Caco-2 (cell line): ENCODE results near the gene LRIG3. TPM values are rescaled to one million over a fixed set of nuclear protein-coding genes. Genes with fewer than 3 reads are reported as not detected.
"Not testable (repeated sequence)": the region's sequence is repeated elsewhere in the genome, so short reads cannot be mapped to it uniquely, and the experiment has no call there.

Source experiments
- BruUV-seq: library from RNA; stranded (reverse); fragments of 400-500 nt; replicated peaks from 2 replicates; lab custom pipeline; 2021; lab: Mats Ljungman, UMichigan
- CTCF ChIA-PET: fragments of 300-600 bp; sonication (Branson Sonifier 250); formaldehyde crosslinking; loops from one replicate; lab custom pipeline; 2022; ENCODE audit warnings: antibody characterized with exemption; lab: Charles Lee
- POLR2A ChIA-PET: fragments of 300-600 bp; sonication (Branson Sonifier 250); formaldehyde crosslinking; loops from one replicate; lab custom pipeline; 2022; ENCODE audit warnings: antibody characterized with exemption; lab: Charles Lee
- DNase-seq, 2 experiments: peaks; one replicate each; pipeline versions ENCODE4 v3.0.0 to v3.0.0-alpha.2; 2020 to 2022
- H3K27me3 ChIP-seq: replicated peaks from 2 replicates; pipeline ENCODE4 v1.6.0; 2011; ENCODE audit warnings: low read length; ENCODE audit not compliant: control insufficient read depth, insufficient read depth
- H3K36me3 ChIP-seq: 2 replicates; pipeline ENCODE4 v1.5.1; 2011; ENCODE audit warnings: low read length; ENCODE audit not compliant: control insufficient read depth, insufficient read depth
- H3K4me1 ChIP-seq: fragments of 250-450 bp; sonication (Bioruptor Pico); 2 replicates; pipeline ENCODE4 v1.5.1; 2020; ENCODE audit warnings: mild to moderate bottlenecking
- H3K4me3 ChIP-seq: 2 replicates; pipeline ENCODE4 v1.5.1; 2011; ENCODE audit warnings: low read depth, mild to moderate bottlenecking, control low read depth, low read length
- H3K9me3 ChIP-seq: fragments of 250-450 bp; sonication (Bioruptor Pico); 2 replicates; pipeline ENCODE4 v1.5.1; 2020; ENCODE audit warnings: mild to moderate bottlenecking, moderate library complexity
- H3K27ac Mint-ChIP-seq: one replicate; pipeline ENCODE4 v1.8.0; 2022; ENCODE audit warnings: mixed read lengths; ENCODE audit not compliant: unreplicated experiment
- H3K27me3 Mint-ChIP-seq: one replicate; pipeline ENCODE4 v1.8.0; 2022; ENCODE audit warnings: mixed read lengths; ENCODE audit not compliant: insufficient read depth, unreplicated experiment
- H3K36me3 Mint-ChIP-seq: one replicate; pipeline ENCODE4 v1.8.0; 2022; ENCODE audit warnings: mild to moderate bottlenecking, mixed read lengths; ENCODE audit not compliant: insufficient read depth, unreplicated experiment
- H3K4me1 Mint-ChIP-seq: one replicate; pipeline ENCODE4 v1.8.0; 2022; ENCODE audit warnings: low read depth, mixed read lengths; ENCODE audit not compliant: unreplicated experiment
- H3K4me3 Mint-ChIP-seq: one replicate; pipeline ENCODE4 v1.8.0; 2022; ENCODE audit warnings: mild to moderate bottlenecking, moderate library complexity, mixed read lengths; ENCODE audit not compliant: unreplicated experiment
- H3K9me3 Mint-ChIP-seq: one replicate; pipeline ENCODE4 v1.8.0; 2022; ENCODE audit warnings: mixed read lengths; ENCODE audit not compliant: unreplicated experiment
- CTCF ChIP-seq, 2 experiments: fragments of 200-600 bp in 1 of 2; IDR thresholded peaks; 1 replicate in 1 of 2; 2 replicates in 1 of 2; pipeline versions ENCODE4 v1.5.1 to v1.8.0; 2011 to 2022; ENCODE audit warnings: antibody characterized with exemption in 1 of 2, control low read depth in 1 of 2, inconsistent platforms in 1 of 2, low read depth in 1 of 2, low read length in 1 of 2, mild to moderate bottlenecking in 1 of 2, moderate library complexity in 1 of 2; ENCODE audit not compliant: insufficient read depth in 1 of 2, severe bottlenecking in 1 of 2, unreplicated experiment in 1 of 2
- intact Hi-C: fragments of 100-400 bp; cut with micrococcal nuclease; formaldehyde crosslinking; loops from one replicate; pipeline ENCODE4 v1.10.0; 2022; ENCODE audit not compliant: unreplicated experiment
- total RNA-seq: library from RNA; stranded (reverse); gene quantifications from 2 replicates; pipeline ENCODE4 v1.2.3, GENCODE V29; 2022

LRIG3 gene
- total RNA-seq, 1 experiment from 2014 or later, result 19.1 TPM

GRCh38 chr12:58950739-58951100 is 30.4 kb upstream of the LRIG3 start:
- Histone ChIP-seq H3K4me3 (no peak overlapping the region), H3K9me3 (no peaks in the 10 kb centered on the region), H3K36me3 (no peaks in the 10 kb centered on the region), H3K27me3 (no peaks in the 10 kb centered on the region), H3K4me1 (0 out of 2 replicates have a peak, but pooled peaks cover 4% of the 10 kb centered on the region)
- ChIA-PET POLR2A (no interaction called here), CTCF (no interaction called here)
- intact Hi-C loops, result no loop called here
- H3K4me3 Mint-ChIP-seq, result no peak overlapping the region
- H3K4me1 Mint-ChIP-seq, result no peaks in the 10 kb centered on the region
- H3K9me3 Mint-ChIP-seq, result peaks cover 24% of the 10 kb centered on the region
- no peaks in the 10 kb centered on the region for H3K27me3 Mint-ChIP-seq
- TF ChIP-seq CTCF (IDR thresholded peaks at IDR 0.05; ENCODE audit: insufficient read depth in 1 of 2, low read depth in 1 of 2, low read length in 1 of 2, severe bottlenecking in 1 of 2, unreplicated experiment in 1 of 2), result no peak
- H3K36me3 Mint-ChIP-seq, result no peaks in the 10 kb centered on the region
- BruUV-seq, result no TSS peak
- H3K27ac Mint-ChIP-seq, result no peak overlapping the region
- DNase-seq, result no peak

- H3K27me3 ChIP-seq, H3K4me1 ChIP-seq, POLR2A ChIA-PET, BruUV-seq, H3K36me3 ChIP-seq, H3K36me3 Mint-ChIP-seq, H3K4me3 ChIP-seq, intact Hi-C loops, H3K4me3 Mint-ChIP-seq, CTCF ChIA-PET, H3K27ac Mint-ChIP-seq, H3K27me3 Mint-ChIP-seq, H3K9me3 ChIP-seq, H3K4me1 Mint-ChIP-seq: not testable (repeated sequence)
- peaks cover 24% of the 10 kb centered on the region for H3K9me3 Mint-ChIP-seq
- DNase-seq, result peak in 1 of 2 experiments; percentile 37
Measured at GRCh38 chr12:58949954-58950738, 29.8 kb upstream of the LRIG3 start.

- Histone ChIP-seq H3K9me3 (no peaks in the 10 kb centered on the region), H3K4me1 (no peaks in the 10 kb centered on the region), H3K36me3 (no peaks in the 10 kb centered on the region), H3K4me3 (no peak overlapping the region), H3K27me3 (no peaks in the 10 kb centered on the region)
- H3K9me3 Mint-ChIP-seq, result peaks cover 18% of the 10 kb centered on the region
- no peaks in the 10 kb centered on the region for H3K27me3 Mint-ChIP-seq
- DNase-seq, result no peak
- intact Hi-C loops, result no loop called here
- BruUV-seq, result no TSS peak
- H3K27ac Mint-ChIP-seq, result no peak overlapping the region
- ChIA-PET CTCF (no interaction called here), POLR2A (no interaction called here)
- H3K4me3 Mint-ChIP-seq, result no peak overlapping the region
- no peak for TF ChIP-seq CTCF (IDR thresholded peaks at IDR 0.05; ENCODE audit: insufficient read depth in 1 of 2, low read depth in 1 of 2, low read length in 1 of 2, severe bottlenecking in 1 of 2, unreplicated experiment in 1 of 2)
- H3K4me1 Mint-ChIP-seq, result no peaks in the 10 kb centered on the region
- no peaks in the 10 kb centered on the region for H3K36me3 Mint-ChIP-seq
Measured at GRCh38 chr12:58943079-58943478, 22.8 kb upstream of the LRIG3 start.
